Large intestine (tissue), 3 donors: ENCODE measurements around the gene NR1D1. TPM values are rescaled to one million over a fixed set of nuclear protein-coding genes. Genes with fewer than 3 reads are reported as not detected.

ENCODE experiments used
- DNase-seq, 2 donors: peaks; one replicate each; pipeline versions ENCODE4 v3.0.0 to v3.0.0-alpha.2; 2013
- H3K27ac ChIP-seq: one replicate; pipeline ENCODE4 v1.5.1; 2013; ENCODE audit warnings: low read length
- H3K27me3 ChIP-seq: 2 replicates; pipeline ENCODE4 v1.6.1; 2013; ENCODE audit warnings: low read length; ENCODE audit not compliant: control insufficient read depth, insufficient read depth
- H3K36me3 ChIP-seq: 2 replicates; pipeline ENCODE4 v1.6.1; 2013; ENCODE audit warnings: low read length; ENCODE audit not compliant: control insufficient read depth, insufficient read depth
- H3K4me1 ChIP-seq: one replicate; pipeline ENCODE4 v1.6.1; 2013; ENCODE audit warnings: low read length; ENCODE audit not compliant: control insufficient read depth, insufficient read depth
- H3K4me3 ChIP-seq: one replicate; pipeline ENCODE4 v1.5.1; 2013; ENCODE audit warnings: low read length
- H3K9me3 ChIP-seq: one replicate; pipeline ENCODE4 v1.6.1; 2013; ENCODE audit warnings: mild to moderate bottlenecking, low read depth, low read length, moderate library complexity; ENCODE audit not compliant: control insufficient read depth
- WGBS: methylation state at CpG from one replicate; pipeline ENCODE4 v1.1.5; 2013; ENCODE audit warnings: low lambda C conversion rate; ENCODE audit not compliant: insufficient coverage; 5-methylcytosine and 5-hydroxymethylcytosine counted together
- polyA plus RNA-seq: library from polyadenylated mRNA; unstranded; fragments of 120-200 nt; gene quantifications from one replicate; pipeline ENCODE4 v1.2.1, GENCODE V29; 2013

Gene NR1D1
- polyA plus RNA-seq, 1 donor = 2.5 TPM

DNA sequence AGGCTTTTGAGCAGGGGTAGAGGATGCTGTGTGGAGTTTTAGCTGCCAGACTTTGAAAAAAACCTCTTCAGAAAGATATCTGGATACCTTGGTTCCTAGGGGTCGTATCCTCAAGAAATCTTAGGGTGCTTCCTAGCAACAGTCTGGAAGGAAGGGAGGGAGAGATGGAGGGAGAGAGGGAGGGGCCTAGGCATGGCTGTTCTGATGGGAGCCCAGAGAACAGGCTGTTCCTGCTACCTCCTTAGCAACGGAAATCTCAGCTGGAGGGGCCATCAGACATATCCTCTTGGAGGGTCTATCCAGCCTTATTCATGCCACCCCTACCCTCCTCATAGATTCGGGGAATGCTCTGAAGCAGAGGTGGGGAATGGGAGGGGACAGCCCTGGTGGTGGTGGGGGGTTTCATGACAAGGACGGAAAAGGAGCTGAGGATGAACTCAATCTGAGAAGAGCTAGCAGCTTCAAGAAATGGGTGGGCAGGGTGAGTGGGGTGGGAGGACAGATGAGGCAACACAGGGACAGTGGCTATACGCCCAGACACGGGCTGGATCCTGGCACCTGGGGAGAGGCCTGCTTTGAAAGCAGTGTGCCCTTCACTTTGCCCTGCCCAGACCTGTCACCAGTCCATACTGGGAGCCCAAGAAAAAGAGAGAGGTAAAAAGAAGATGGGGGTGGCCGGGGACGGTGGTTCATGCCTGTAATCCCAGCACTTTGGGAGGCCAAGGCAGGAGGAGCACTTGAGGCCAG, 40.5 kb downstream of the NR1D1 start:
- Histone ChIP-seq H3K27ac (no peak overlapping the region), H3K36me3 (no peaks in the 10 kb centered on the region), H3K4me3 (no peak overlapping the region), H3K4me1 (peaks cover 20% of the 10 kb centered on the region), H3K9me3 (no peaks in the 10 kb centered on the region), H3K27me3 (no peaks in the 10 kb centered on the region)
- 92% methylated on average over 2 of the region's 8 CpGs for WGBS
- no peak for DNase-seq

GRCh38 chr17:40058865-40059264, 41.5 kb downstream of the NR1D1 start:
- Histone ChIP-seq H3K27ac (no peak overlapping the region), H3K36me3 (no peaks in the 10 kb centered on the region), H3K9me3 (no peaks in the 10 kb centered on the region), H3K27me3 (no peaks in the 10 kb centered on the region), H3K4me1 (peaks cover 14% of the 10 kb centered on the region), H3K4me3 (no peak overlapping the region)
- DNase-seq = no peak
- WGBS = no CpG with 5 or more reads among the region's 1 CpG

DNA sequence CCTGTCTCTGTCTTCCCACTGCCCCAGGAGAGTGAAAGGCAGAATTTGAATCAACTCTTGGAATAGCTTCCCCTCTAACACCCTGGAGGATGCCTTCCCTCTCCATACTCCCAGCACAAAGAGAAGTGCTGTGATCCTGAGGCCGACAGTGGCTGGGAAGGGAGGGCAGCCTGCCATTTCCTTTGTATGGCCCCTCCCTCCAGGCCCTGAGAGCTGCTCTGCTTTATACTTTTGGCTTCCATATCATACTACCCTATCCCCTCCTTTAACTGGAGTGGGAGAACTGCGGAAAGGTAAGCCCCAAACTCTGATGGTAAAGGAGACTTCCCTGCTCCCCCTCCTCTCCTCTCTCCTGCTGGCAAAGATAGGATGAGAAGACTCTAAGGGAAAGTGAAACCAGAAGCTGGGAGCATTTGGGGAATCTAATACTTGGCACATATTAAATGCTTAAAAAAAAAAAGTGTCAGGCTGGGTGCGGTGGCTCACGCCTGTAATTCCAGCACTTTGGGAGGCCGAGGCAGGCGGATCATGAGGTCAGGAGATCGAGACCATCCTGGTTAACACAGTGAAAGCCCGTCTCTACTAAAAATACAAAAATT, 42.1 kb downstream of the NR1D1 start:
- Histone ChIP-seq H3K9me3 (no peaks in the 10 kb centered on the region), H3K4me3 (no peak overlapping the region), H3K36me3 (no peaks in the 10 kb centered on the region), H3K4me1 (peaks cover 17% of the 10 kb centered on the region), H3K27me3 (no peaks in the 10 kb centered on the region), H3K27ac (peak overlapping the region; percentile 12)
- peak in 1 of 2 donors; percentile 21 for DNase-seq
- no CpG with 5 or more reads among the region's 8 CpGs for WGBS

DNA sequence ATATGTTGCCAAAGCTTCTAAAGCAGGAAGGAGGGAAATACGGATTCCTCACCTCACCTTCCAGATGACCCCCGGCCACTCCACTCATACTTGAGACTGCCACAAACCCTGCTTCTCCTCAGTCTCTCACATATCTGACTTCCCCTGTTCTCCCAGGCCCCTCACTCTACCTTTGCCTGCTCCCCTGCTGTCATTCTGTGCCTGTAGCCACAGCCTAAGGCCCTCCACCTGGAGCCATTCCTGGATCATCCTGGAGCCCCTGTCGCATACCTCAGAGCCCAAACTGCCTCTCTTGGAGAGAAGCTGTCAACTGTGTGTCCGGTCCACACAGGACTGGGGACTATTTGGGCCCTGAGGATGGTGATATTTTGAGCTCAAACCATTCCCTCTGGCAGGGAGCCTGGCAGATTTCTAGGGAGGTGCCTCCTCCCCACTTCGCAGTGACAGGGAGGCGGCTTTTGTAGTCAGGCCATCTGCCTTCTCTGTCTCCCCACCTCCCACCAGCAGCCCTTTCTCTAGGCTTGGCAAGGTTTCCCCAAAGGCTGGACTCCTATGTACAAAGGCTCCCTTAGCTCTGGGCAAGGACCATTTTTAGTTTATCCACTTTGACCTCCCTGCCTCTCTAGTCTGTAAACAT, 43.9 kb downstream of the NR1D1 start:
- Histone ChIP-seq H3K36me3 (peaks cover 10% of the 10 kb centered on the region), H3K27ac (no peak overlapping the region), H3K4me1 (peaks cover 10% of the 10 kb centered on the region), H3K27me3 (no peaks in the 10 kb centered on the region), H3K4me3 (no peak overlapping the region), H3K9me3 (no peaks in the 10 kb centered on the region)
- WGBS = no CpG with 5 or more reads among the region's 6 CpGs
- no peak for DNase-seq

Other genes starting within 250 kb of the NR1D1 start
- 2.4 TPM for gene IKZF3, start 236.3 kb downstream of the NR1D1 start, polyA plus RNA-seq
- gene ZPBP2, start 232.4 kb downstream of the NR1D1 start, polyA plus RNA-seq = 0.03 TPM
- 59.7 TPM for gene GSDMB, start 182.0 kb downstream of the NR1D1 start, polyA plus RNA-seq
- 69.6 TPM for gene ORMDL3, start 173.0 kb downstream of the NR1D1 start, polyA plus RNA-seq
- not detected for gene LRRC3C, start 172.9 kb downstream of the NR1D1 start, polyA plus RNA-seq
- gene GSDMA, start 137.6 kb downstream of the NR1D1 start, polyA plus RNA-seq = 0.24 TPM
- gene PSMD3, start 119.8 kb downstream of the NR1D1 start, polyA plus RNA-seq = 73.3 TPM
- gene CSF3, start 85.1 kb downstream of the NR1D1 start, polyA plus RNA-seq = not detected
- 77.3 TPM for gene MED24, start 46.2 kb downstream of the NR1D1 start, polyA plus RNA-seq
- gene THRA, start 37.6 kb downstream of the NR1D1 start, polyA plus RNA-seq = 61.7 TPM
- 130 TPM for gene MSL1, start 21.4 kb upstream of the NR1D1 start, polyA plus RNA-seq
- gene CASC3, start 39.9 kb upstream of the NR1D1 start, polyA plus RNA-seq = 66.4 TPM
- 15.0 TPM for gene RAPGEFL1, start 76.9 kb upstream of the NR1D1 start, polyA plus RNA-seq
- 24.5 TPM for gene WIPF2, start 118.7 kb upstream of the NR1D1 start, polyA plus RNA-seq
- gene CDC6, start 187.3 kb upstream of the NR1D1 start, polyA plus RNA-seq = 11.8 TPM
- gene RARA, start 208.6 kb upstream of the NR1D1 start, polyA plus RNA-seq = 47.0 TPM